GM19043 (cell line): ENCODE data around the gene NTF4.

Experiments
- ATAC-seq: cut with Tn5 transposase; IDR thresholded peaks from one replicate; pipeline ENCODE4 v1.9.1; 2021; ENCODE audit warnings: low read depth; ENCODE audit not compliant: unreplicated experiment

NTF4 gene, protein sequence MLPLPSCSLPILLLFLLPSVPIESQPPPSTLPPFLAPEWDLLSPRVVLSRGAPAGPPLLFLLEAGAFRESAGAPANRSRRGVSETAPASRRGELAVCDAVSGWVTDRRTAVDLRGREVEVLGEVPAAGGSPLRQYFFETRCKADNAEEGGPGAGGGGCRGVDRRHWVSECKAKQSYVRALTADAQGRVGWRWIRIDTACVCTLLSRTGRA

GRCh38 chr19:49064768-49065611 is at the start of gene NTF4:
Gene NTF4 (minus strand): TSS chr19:49064818. CDS start chr19:49061997, 2,821 bp downstream.
- ATAC-seq = no peak

DNA sequence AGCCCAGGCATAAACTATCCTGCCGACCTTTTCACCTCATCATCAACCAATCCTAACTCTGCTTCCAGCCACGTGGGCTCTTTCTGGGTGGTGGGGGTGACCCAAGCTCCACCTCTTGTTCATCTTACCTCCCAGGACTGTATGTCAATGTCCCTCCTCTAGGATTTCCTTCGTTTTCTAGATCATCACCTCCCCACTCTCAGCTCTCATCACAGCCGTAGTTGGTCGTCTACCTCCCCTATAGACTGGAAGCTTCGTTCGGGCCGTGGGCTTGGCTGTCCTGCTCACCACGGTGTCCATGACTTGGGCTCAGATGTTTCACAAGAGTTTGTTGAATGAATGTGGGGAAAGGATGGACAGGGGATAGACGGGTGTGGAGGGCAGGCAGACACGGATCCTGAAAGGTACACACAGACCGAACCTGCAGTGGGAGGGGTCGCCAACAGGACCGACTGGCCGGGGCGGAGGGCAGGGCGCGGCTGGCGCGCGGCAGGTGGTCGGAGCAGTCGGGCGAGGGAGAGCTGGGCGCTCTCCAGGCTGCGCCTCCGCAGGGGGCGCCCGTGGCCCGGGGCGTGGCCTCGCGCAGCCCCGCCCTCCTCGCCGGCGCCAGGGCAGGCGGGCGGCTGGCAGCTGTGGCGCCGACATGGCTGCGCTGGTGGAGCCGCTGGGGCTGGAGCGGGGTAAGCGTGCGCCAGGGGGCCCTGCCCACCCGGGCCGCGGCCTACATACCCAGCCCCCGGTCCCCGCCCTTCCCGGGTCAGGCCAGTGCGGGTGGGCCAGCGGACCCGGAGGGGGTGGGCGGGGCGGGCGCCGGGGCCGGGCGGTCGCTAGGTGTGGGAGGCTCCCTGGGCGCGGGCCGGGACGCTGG is 49.4 kb upstream of the NTF4 start, which contains the start of gene LIN7B:
TSS of gene LIN7B (plus strand) at position 609 of the 868 bp plus-strand sequence. CDS start at position 644, 35 bp downstream.
- ATAC-seq = no peak

DNA sequence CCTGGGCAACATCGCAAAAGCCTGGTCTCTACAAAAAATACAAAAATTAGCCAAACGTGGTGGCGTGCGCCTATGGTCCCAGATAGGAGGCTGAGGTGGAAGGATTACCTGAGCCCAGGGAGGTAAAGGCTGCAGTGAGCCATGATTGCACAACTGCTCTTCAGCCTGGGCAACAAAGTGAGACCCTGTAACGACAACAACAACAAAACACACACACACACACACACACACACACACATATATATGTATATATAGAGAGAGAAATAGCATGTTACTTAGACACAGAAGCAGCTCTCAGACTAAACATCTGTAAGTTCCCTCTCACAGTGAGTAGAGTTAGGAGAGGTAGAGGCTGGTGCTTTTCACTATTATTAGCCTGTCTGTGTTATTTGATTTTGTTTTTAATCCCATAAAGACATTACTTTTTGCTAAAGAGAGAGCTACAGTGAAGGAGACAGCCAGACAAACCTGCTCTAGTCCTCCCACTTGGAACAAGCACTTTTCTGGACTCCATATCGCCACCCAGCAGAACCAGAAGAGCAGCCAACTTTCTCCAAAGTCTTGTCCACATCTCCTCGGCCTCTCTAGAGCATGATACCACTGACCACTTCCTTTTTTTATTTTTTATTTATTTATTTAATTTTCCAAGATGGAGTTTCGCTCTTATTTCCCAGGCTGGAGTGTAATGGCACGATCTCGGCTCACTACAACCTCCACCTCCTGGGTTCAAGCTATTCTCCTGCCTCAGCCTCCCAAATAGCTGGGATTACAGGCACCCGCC is 46.8 kb upstream of the NTF4 start:
- ATAC-seq = no peak

DNA sequence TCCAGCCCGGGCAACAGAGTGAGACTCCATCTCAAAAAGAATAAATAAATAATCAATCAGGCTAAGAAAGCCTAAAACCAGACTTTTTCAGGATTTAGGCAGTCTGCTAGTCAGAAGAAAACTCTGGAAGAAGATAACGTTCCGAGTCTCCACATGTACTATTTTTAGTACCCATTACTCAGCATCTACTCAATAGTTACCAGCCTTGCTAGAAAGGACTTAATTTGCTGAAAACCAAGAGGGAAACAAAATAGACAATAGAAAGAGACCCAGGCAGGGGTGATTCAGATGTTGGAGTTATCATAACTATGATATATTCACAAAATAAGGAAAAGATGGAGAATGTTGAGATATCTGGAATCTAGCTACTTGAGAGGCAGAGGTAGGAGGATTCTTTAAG is 45.9 kb upstream of the NTF4 start:
- ATAC-seq = no peak

- ATAC-seq = no peak
Observed at GRCh38 chr19:49109569-49110233, 45.1 kb upstream of the NTF4 start.

DNA sequence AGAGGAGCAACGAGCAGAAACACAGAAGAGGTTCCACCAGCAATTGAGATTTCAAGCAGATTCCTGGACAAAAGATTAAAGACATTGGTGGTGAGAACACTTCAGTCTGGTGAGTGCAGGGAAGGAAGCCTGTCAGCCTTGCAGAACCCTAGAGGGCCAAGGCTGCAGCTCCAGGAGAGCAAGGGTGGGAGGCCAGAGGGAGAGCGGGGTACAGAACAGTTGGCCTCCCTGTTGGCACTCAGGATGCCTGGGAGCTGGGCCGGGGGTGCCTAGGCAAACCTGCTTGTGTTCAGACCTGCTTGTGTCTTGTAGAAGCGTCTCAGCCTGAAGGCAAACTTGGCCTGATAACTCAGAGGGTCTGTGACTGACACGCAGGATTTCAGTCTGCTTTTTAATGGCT is 44.4 kb upstream of the NTF4 start:
- no peak for ATAC-seq

- no peak for ATAC-seq
Observed at GRCh38 chr19:49107625-49108459, 43.2 kb upstream of the NTF4 start.

- ATAC-seq = no peak
Observed at GRCh38 chr19:49106648-49107135, 42.1 kb upstream of the NTF4 start.

DNA sequence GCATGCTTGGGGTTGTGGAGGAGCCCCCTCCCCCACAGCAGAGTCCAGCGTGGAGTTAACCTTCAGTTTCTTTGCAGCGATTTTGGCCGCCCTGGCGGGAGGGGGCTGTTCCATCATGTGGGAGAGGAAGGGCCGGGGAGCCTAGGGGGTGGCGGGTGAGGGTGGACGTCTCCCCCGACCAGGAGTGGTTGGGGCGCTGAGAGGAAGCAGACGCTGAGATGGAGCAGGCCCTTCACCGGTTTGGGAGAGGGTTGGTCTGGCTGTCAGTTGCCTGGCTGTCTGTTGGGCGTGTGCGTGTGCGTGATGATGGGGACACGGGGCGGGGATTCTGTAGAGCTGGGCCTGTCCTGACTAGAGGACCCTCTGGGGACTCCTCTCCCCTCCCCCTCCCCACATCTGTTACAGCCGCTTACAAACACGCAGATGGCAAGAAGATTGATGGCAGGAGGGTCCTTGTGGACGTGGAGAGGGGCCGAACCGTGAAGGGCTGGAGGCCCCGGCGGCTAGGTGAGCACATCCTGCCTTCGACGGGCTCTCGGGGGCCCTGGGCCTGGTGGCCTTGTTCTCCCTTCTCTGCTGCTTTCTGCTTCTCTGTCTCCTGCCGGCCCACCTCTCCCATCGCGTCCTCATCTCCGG is 39.7 kb upstream of the NTF4 start:
- no peak for ATAC-seq

DNA sequence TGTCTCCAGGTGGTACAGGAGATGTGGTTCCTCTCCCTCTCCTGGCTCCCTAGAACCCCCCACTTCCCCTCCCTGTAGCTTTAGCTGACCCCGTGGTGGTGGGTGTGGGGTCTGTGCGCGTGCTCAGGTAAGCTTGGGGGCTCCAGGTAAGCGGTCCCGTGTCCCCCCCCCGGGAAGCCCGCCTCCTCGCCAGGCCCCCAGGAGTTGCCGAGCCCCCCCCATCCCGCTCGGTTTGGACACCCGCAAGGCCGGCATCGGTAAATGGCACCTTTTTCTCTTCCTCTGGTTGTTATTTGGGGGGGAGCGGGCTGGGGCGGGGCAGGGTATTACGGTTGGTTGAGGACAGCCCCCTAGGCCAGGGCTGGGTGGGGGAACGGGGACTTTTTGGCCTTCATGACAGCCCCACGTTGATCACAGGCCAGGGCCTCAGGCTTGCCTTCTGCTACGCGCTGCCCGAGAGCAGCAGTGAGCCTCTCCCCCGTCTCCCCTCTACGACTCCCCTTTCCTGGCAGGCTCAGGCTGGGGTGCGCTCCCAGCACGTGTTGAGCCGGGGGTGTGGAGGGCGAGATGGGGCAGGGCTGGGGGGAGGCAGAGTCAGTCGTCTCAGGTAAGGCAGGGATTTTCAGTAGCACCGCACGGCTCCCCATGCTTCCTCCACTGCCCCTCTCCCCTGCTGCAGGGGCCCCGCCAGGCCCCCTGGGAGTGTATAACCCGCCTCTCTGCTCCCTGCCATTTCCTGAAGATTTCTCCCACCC is 38.9 kb upstream of the NTF4 start:
- ATAC-seq = no peak

GRCh38 chr19:49102303-49102702 is 37.7 kb upstream of the NTF4 start:
- no peak for ATAC-seq

- no peak for ATAC-seq
Observed at GRCh38 chr19:49101160-49101559, 36.5 kb upstream of the NTF4 start.

- ATAC-seq = no peak
Observed at GRCh38 chr19:49098795-49099194, 34.2 kb upstream of the NTF4 start.

DNA sequence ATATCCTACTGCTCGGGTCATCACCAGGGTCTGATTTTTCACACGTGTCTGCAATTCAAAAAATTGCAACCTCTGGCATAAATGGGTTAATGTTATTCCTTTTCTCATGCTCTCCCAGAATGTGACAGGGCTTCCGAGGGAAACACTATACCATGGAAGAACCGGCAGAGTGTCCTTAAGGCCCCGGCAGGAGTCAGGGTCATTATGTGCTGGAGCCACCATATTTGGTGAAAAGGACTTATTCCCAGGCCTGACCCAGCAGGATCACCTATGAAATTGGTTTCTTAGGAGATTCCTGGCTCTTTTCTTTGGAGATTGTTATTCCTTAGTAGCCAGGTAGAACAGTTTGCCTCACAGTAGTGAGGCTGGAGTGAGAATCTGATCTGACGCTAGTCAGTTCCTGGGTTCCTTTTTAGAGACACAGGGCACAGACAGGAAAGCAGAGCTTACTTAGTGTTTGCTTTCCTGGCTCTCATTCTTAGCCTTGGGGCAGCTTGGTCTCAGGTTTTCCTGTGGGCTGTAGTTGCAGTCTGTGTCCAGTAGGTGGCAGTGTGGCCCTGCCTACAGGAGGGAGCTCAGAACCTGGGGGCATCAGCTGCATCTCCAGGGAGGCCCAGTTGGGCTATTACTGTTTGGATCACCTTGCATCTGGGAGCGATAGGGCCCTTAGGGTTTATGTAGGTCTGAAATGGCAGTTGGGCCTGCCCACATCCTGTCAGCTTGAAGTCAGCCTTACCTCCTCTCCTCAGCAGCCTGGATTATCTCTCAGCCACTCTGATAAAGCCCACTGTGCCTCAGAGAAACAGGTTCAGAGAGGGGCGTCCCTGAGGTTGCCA is 33.1 kb upstream of the NTF4 start:
- no peak for ATAC-seq

- no peak for ATAC-seq
Observed at GRCh38 chr19:49094505-49095482, 30.2 kb upstream of the NTF4 start.
